ENCODE results near the gene SYNE1.

Gene SYNE1

GRCh38 chr6:152273002-152273401, 364.2 kb downstream of the SYNE1 start:
- peaks cover 100% of the 10 kb centered on the region for H3K36me3 ChIP-seq
- no peak for TF ChIP-seq CTCF (IDR thresholded peaks at IDR 0.05)
- H3K27me3 ChIP-seq: no peaks in the 10 kb centered on the region
- H3K4me1 ChIP-seq (ENCODE audit: control insufficient read depth in 1 of 2, insufficient read depth in 1 of 2, low read depth in 1 of 2, low read length in 1 of 2): no peaks in the 10 kb centered on the region
- no peak overlapping the region for H3K4me3 ChIP-seq (ENCODE audit: low read depth in 1 of 2, low read length in 1 of 2)
- no peak overlapping the region for H3K27ac ChIP-seq
- H3K9me3 ChIP-seq: no peaks in the 10 kb centered on the region

DNA sequence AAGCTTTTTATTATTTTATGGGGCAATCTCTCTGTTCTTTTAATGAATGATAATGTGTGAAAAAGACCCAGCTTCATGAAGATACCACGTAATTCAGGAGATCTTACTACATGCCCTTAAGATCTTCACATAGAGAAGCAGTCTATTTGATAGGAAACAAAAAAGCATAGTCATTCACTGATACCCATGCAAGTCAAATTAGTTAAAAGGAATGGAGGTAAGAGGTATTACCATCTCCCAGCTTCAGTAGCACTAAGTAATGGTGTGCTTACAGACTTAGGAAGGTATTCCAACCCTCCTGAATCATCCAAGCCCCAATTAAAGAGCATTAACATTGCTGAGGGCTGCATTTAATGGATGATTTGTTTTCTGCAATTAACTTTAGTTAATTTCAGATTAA, 364.7 kb downstream of the SYNE1 start:
- no peaks in the 10 kb centered on the region for H3K4me1 ChIP-seq (ENCODE audit: control insufficient read depth in 1 of 2, insufficient read depth in 1 of 2, low read depth in 1 of 2, low read length in 1 of 2)
- no peak overlapping the region for H3K27ac ChIP-seq
- H3K36me3 ChIP-seq: peaks cover 100% of the 10 kb centered on the region

GRCh38 chr6:152271776-152272464, 365.2 kb downstream of the SYNE1 start:
- TF ChIP-seq CTCF (IDR thresholded peaks at IDR 0.05): no peak
- no peaks in the 10 kb centered on the region for H3K27me3 ChIP-seq
- H3K4me3 ChIP-seq (ENCODE audit: low read depth in 1 of 2, low read length in 1 of 2): no peak overlapping the region
- H3K27ac ChIP-seq: no peak overlapping the region
- peaks cover 100% of the 10 kb centered on the region for H3K36me3 ChIP-seq
- H3K9me3 ChIP-seq: no peaks in the 10 kb centered on the region
- no peaks in the 10 kb centered on the region for H3K4me1 ChIP-seq (ENCODE audit: control insufficient read depth in 1 of 2, insufficient read depth in 1 of 2, low read depth in 1 of 2, low read length in 1 of 2)

More for the DNA sequence above, 364.7 kb downstream of the SYNE1 start:
- TF ChIP-seq CTCF (IDR thresholded peaks at IDR 0.05): no peak
- H3K27me3 ChIP-seq: no peaks in the 10 kb centered on the region
- H3K9me3 ChIP-seq: no peaks in the 10 kb centered on the region
- no peak overlapping the region for H3K4me3 ChIP-seq (ENCODE audit: low read depth in 1 of 2, low read length in 1 of 2)

- Histone ChIP-seq H3K4me3 (ENCODE audit: low read depth in 1 of 2, low read length in 1 of 2) (no peak overlapping the region), H3K36me3 (peaks cover 96% of the 10 kb centered on the region), H3K4me1 (ENCODE audit: control insufficient read depth in 1 of 2, insufficient read depth in 1 of 2, low read depth in 1 of 2, low read length in 1 of 2) (no peaks in the 10 kb centered on the region), H3K27me3 (no peaks in the 10 kb centered on the region), H3K9me3 (no peaks in the 10 kb centered on the region), H3K27ac (no peak overlapping the region)
- TF ChIP-seq CTCF (IDR thresholded peaks at IDR 0.05): no peak
Measured at GRCh38 chr6:152270301-152270925, 366.7 kb downstream of the SYNE1 start.

- H3K36me3 ChIP-seq: peaks cover 90% of the 10 kb centered on the region
- no peak overlapping the region for H3K27ac ChIP-seq
- H3K9me3 ChIP-seq: no peaks in the 10 kb centered on the region
- TF ChIP-seq CTCF (IDR thresholded peaks at IDR 0.05): no peak
- no peaks in the 10 kb centered on the region for H3K4me1 ChIP-seq (ENCODE audit: control insufficient read depth in 1 of 2, insufficient read depth in 1 of 2, low read depth in 1 of 2, low read length in 1 of 2)
- no peak overlapping the region for H3K4me3 ChIP-seq (ENCODE audit: low read depth in 1 of 2, low read length in 1 of 2)
- H3K27me3 ChIP-seq: no peaks in the 10 kb centered on the region
Measured at GRCh38 chr6:152268846-152269442, 368.2 kb downstream of the SYNE1 start.

All from neutrophil (primary cell).